ENCODE data around the gene KCTD12.
"Not testable (repeated sequence)": the region's sequence is repeated elsewhere in the genome, so short reads cannot be mapped to it uniquely, and the experiment has no call there.

KCTD12 gene

GRCh38 chr13:76925115-76925514 lies 38.9 kb upstream of the KCTD12 start:
- Histone ChIP-seq H3K27me3 (replicated peaks in 2 of 5; ENCODE audit: control insufficient read depth in 4 of 5, insufficient read depth in 5 of 5, low read length in 4 of 5) (no peaks in the 10 kb centered on the region), H3K27ac (ENCODE audit: insufficient read depth in 1 of 2, low read depth in 1 of 2, low read length in 2 of 2, poor library complexity in 1 of 2, severe bottlenecking in 2 of 2) (no peak overlapping the region), H3K9me3 (ENCODE audit: control extremely low read depth in 1 of 5, control insufficient read depth in 4 of 5, insufficient read depth in 2 of 5, low read depth in 1 of 5, low read length in 4 of 5) (peaks cover 0 to 2% (median 0%) of the 10 kb centered on the region in 5 experiments), H3K36me3 (ENCODE audit: control insufficient read depth in 4 of 4, insufficient read depth in 4 of 4, low read length in 3 of 4) (no peaks in the 10 kb centered on the region), H3K4me1 (ENCODE audit: control extremely low read depth in 1 of 4, control insufficient read depth in 4 of 4, insufficient read depth in 4 of 4, low read length in 3 of 4) (peaks cover 0 to 2% (median 0%) of the 10 kb centered on the region in 4 experiments), H3K4me3 (ENCODE audit: control insufficient read depth in 1 of 7, extremely low read depth in 1 of 7, insufficient read depth in 4 of 7, low read depth in 2 of 7, low read length in 6 of 7) (no peak overlapping the region)
- POLR2A ChIA-PET, result no interaction called here
- WGBS (ENCODE audit: insufficient coverage), result 100% methylated on average over 1 of the region's 1 CpG
- DNase-seq, result no peak
- CTCF ChIA-PET, result interaction anchor here (0.9 kb wide), 1 partner anchor 32 kb away, joined by 3 read pairs; no protein-coding TSS in a partner anchor

- CTCF ChIA-PET, result interaction anchor here (0.9 to 1.2 kb wide), 2 partner anchors 55 to 255 kb away, joined by 3 read pairs; no protein-coding TSS in a partner anchor
- Histone ChIP-seq H3K4me1 (ENCODE audit: control extremely low read depth in 1 of 4, control insufficient read depth in 4 of 4, insufficient read depth in 4 of 4, low read length in 3 of 4) (no peaks in the 10 kb centered on the region), H3K36me3 (ENCODE audit: control insufficient read depth in 4 of 4, insufficient read depth in 4 of 4, low read length in 3 of 4) (no peaks in the 10 kb centered on the region), H3K4me3 (ENCODE audit: control insufficient read depth in 1 of 7, extremely low read depth in 1 of 7, insufficient read depth in 4 of 7, low read depth in 2 of 7, low read length in 6 of 7) (no peak overlapping the region), H3K27ac (ENCODE audit: insufficient read depth in 1 of 2, low read depth in 1 of 2, low read length in 2 of 2, poor library complexity in 1 of 2, severe bottlenecking in 2 of 2) (no peak overlapping the region), H3K9me3 (ENCODE audit: control extremely low read depth in 1 of 5, control insufficient read depth in 4 of 5, insufficient read depth in 2 of 5, low read depth in 1 of 5, low read length in 4 of 5) (peaks cover 0 to 2% (median 0%) of the 10 kb centered on the region in 5 experiments), H3K27me3 (replicated peaks in 2 of 5; ENCODE audit: control insufficient read depth in 4 of 5, insufficient read depth in 5 of 5, low read length in 4 of 5) (no peaks in the 10 kb centered on the region)
- no peak for DNase-seq
- no CpG with 5 or more reads among the region's 1 CpG for WGBS (ENCODE audit: insufficient coverage)
- POLR2A ChIA-PET, result no interaction called here
These were observed 35.3 kb upstream of the KCTD12 start for GRCh38 chr13:76921516-76921915.

GRCh38 chr13:76917755-76918481 lies 31.7 kb upstream of the KCTD12 start:
- H3K4me3 ChIP-seq (ENCODE audit: control insufficient read depth in 1 of 7, extremely low read depth in 1 of 7, insufficient read depth in 4 of 7, low read depth in 2 of 7, low read length in 6 of 7); H3K27ac ChIP-seq (ENCODE audit: insufficient read depth in 1 of 2, low read depth in 1 of 2, low read length in 2 of 2, poor library complexity in 1 of 2, severe bottlenecking in 2 of 2); POLR2A ChIA-PET; H3K9me3 ChIP-seq (ENCODE audit: control extremely low read depth in 1 of 5, control insufficient read depth in 4 of 5, insufficient read depth in 2 of 5, low read depth in 1 of 5, low read length in 4 of 5); H3K4me1 ChIP-seq (ENCODE audit: control extremely low read depth in 1 of 4, control insufficient read depth in 4 of 4, insufficient read depth in 4 of 4, low read length in 3 of 4); CTCF ChIA-PET; H3K27me3 ChIP-seq (replicated peaks in 2 of 5; ENCODE audit: control insufficient read depth in 4 of 5, insufficient read depth in 5 of 5, low read length in 4 of 5); DNase-seq; H3K36me3 ChIP-seq (ENCODE audit: control insufficient read depth in 4 of 4, insufficient read depth in 4 of 4, low read length in 3 of 4): not testable (repeated sequence)
- 100% methylated on average over 7 of the region's 12 CpGs for WGBS (ENCODE audit: insufficient coverage)

- Histone ChIP-seq H3K4me1 (ENCODE audit: control extremely low read depth in 1 of 4, control insufficient read depth in 4 of 4, insufficient read depth in 4 of 4, low read length in 3 of 4) (no peaks in the 10 kb centered on the region), H3K27ac (ENCODE audit: insufficient read depth in 1 of 2, low read depth in 1 of 2, low read length in 2 of 2, poor library complexity in 1 of 2, severe bottlenecking in 2 of 2) (no peak overlapping the region), H3K36me3 (ENCODE audit: control insufficient read depth in 4 of 4, insufficient read depth in 4 of 4, low read length in 3 of 4) (no peaks in the 10 kb centered on the region), H3K27me3 (replicated peaks in 2 of 5; ENCODE audit: control insufficient read depth in 4 of 5, insufficient read depth in 5 of 5, low read length in 4 of 5) (no peaks in the 10 kb centered on the region), H3K9me3 (ENCODE audit: control extremely low read depth in 1 of 5, control insufficient read depth in 4 of 5, insufficient read depth in 2 of 5, low read depth in 1 of 5, low read length in 4 of 5) (peaks cover 0 to 2% (median 0%) of the 10 kb centered on the region in 5 experiments), H3K4me3 (ENCODE audit: control insufficient read depth in 1 of 7, extremely low read depth in 1 of 7, insufficient read depth in 4 of 7, low read depth in 2 of 7, low read length in 6 of 7) (no peak overlapping the region)
- CTCF ChIA-PET, result no interaction called here
- POLR2A ChIA-PET, result no interaction called here
- 100% methylated on average over 1 of the region's 1 CpG for WGBS (ENCODE audit: insufficient coverage)
- DNase-seq, result no peak
These were observed 30.9 kb upstream of the KCTD12 start for GRCh38 chr13:76917095-76917494.

- WGBS (ENCODE audit: insufficient coverage), result 96% methylated on average over 2 of the region's 4 CpGs
- ChIA-PET CTCF (no interaction called here), POLR2A (no interaction called here)
- no peaks in the 10 kb centered on the region for H3K36me3 ChIP-seq (ENCODE audit: control insufficient read depth in 4 of 4, insufficient read depth in 4 of 4, low read length in 3 of 4)
- H3K27me3 ChIP-seq (replicated peaks in 2 of 5; ENCODE audit: control insufficient read depth in 4 of 5, insufficient read depth in 5 of 5, low read length in 4 of 5), result no peaks in the 10 kb centered on the region
- H3K27ac ChIP-seq (ENCODE audit: insufficient read depth in 1 of 2, low read depth in 1 of 2, low read length in 2 of 2, poor library complexity in 1 of 2, severe bottlenecking in 2 of 2), result no peak overlapping the region
- no peak for DNase-seq
- no peaks in the 10 kb centered on the region for H3K4me1 ChIP-seq (ENCODE audit: control extremely low read depth in 1 of 4, control insufficient read depth in 4 of 4, insufficient read depth in 4 of 4, low read length in 3 of 4)
- H3K9me3 ChIP-seq (ENCODE audit: control extremely low read depth in 1 of 5, control insufficient read depth in 4 of 5, insufficient read depth in 2 of 5, low read depth in 1 of 5, low read length in 4 of 5), result no peaks in the 10 kb centered on the region
- no peak overlapping the region for H3K4me3 ChIP-seq (ENCODE audit: control insufficient read depth in 1 of 7, extremely low read depth in 1 of 7, insufficient read depth in 4 of 7, low read depth in 2 of 7, low read length in 6 of 7)
These were observed 27.7 kb upstream of the KCTD12 start for GRCh38 chr13:76913898-76914297.

GRCh38 chr13:76912476-76912875 lies 26.3 kb upstream of the KCTD12 start:
- WGBS (ENCODE audit: insufficient coverage), result no CpG with 5 or more reads among the region's 3 CpGs
- CTCF ChIA-PET, result no interaction called here
- Histone ChIP-seq H3K9me3 (ENCODE audit: control extremely low read depth in 1 of 5, control insufficient read depth in 4 of 5, insufficient read depth in 2 of 5, low read depth in 1 of 5, low read length in 4 of 5) (no peaks in the 10 kb centered on the region), H3K36me3 (ENCODE audit: control insufficient read depth in 4 of 4, insufficient read depth in 4 of 4, low read length in 3 of 4) (no peaks in the 10 kb centered on the region), H3K4me3 (ENCODE audit: control insufficient read depth in 1 of 7, extremely low read depth in 1 of 7, insufficient read depth in 4 of 7, low read depth in 2 of 7, low read length in 6 of 7) (no peak overlapping the region), H3K27ac (ENCODE audit: insufficient read depth in 1 of 2, low read depth in 1 of 2, low read length in 2 of 2, poor library complexity in 1 of 2, severe bottlenecking in 2 of 2) (no peak overlapping the region), H3K27me3 (replicated peaks in 2 of 5; ENCODE audit: control insufficient read depth in 4 of 5, insufficient read depth in 5 of 5, low read length in 4 of 5) (no peaks in the 10 kb centered on the region), H3K4me1 (ENCODE audit: control extremely low read depth in 1 of 4, control insufficient read depth in 4 of 4, insufficient read depth in 4 of 4, low read length in 3 of 4) (no peaks in the 10 kb centered on the region)
- DNase-seq, result no peak
- POLR2A ChIA-PET, result no interaction called here

GRCh38 chr13:76904507-76904906 lies 18.3 kb upstream of the KCTD12 start:
- no peak for DNase-seq
- no peak overlapping the region for H3K27ac ChIP-seq (ENCODE audit: insufficient read depth in 1 of 2, low read depth in 1 of 2, low read length in 2 of 2, poor library complexity in 1 of 2, severe bottlenecking in 2 of 2)
- WGBS (ENCODE audit: insufficient coverage), result no CpG with 5 or more reads among the region's 2 CpGs
- H3K27me3 ChIP-seq (replicated peaks in 2 of 5; ENCODE audit: control insufficient read depth in 4 of 5, insufficient read depth in 5 of 5, low read length in 4 of 5), result peaks cover 0 to 2% (median 0%) of the 10 kb centered on the region in 5 experiments
- H3K9me3 ChIP-seq (ENCODE audit: control extremely low read depth in 1 of 5, control insufficient read depth in 4 of 5, insufficient read depth in 2 of 5, low read depth in 1 of 5, low read length in 4 of 5), result peaks cover 0 to 4% (median 1%) of the 10 kb centered on the region in 5 experiments
- H3K36me3 ChIP-seq (ENCODE audit: control insufficient read depth in 4 of 4, insufficient read depth in 4 of 4, low read length in 3 of 4), result no peaks in the 10 kb centered on the region
- H3K4me3 ChIP-seq (ENCODE audit: control insufficient read depth in 1 of 7, extremely low read depth in 1 of 7, insufficient read depth in 4 of 7, low read depth in 2 of 7, low read length in 6 of 7), result no peak overlapping the region
- POLR2A ChIA-PET, result no interaction called here
- no peaks in the 10 kb centered on the region for H3K4me1 ChIP-seq (ENCODE audit: control extremely low read depth in 1 of 4, control insufficient read depth in 4 of 4, insufficient read depth in 4 of 4, low read length in 3 of 4)
- CTCF ChIA-PET, result interaction anchor here (0.7 to 9.4 kb wide), 16 partner anchors 10 to 1209 kb away, joined by 3 to 151 read pairs (median 4); partner anchors contain the start of gene KCTD12
